H1 (cell line): ENCODE results near the gene PLPP7. TPM values are rescaled to one million over a fixed set of nuclear protein-coding genes. Genes with fewer than 3 reads are reported as not detected.

Experiments
- CTCF ChIA-PET: fragments of 300-600 bp; sonication (Branson Sonifier 250); formaldehyde crosslinking; loops from one replicate; lab custom pipeline; 2021; ENCODE audit not compliant: partially characterized antibody; lab: Charles Lee
- POLR2A ChIA-PET: fragments of 300-600 bp; sonication (Branson Sonifier 250); formaldehyde crosslinking; loops from one replicate; lab custom pipeline; 2021; ENCODE audit warnings: inconsistent platforms; ENCODE audit not compliant: partially characterized antibody; lab: Charles Lee
- DNase-seq, 2 experiments: peaks; one replicate each; pipeline versions ENCODE4 v3.0.0 to v3.0.0-alpha.2; 2010 to 2022; ENCODE audit warnings: low spot score in 2 of 2, low read depth in 1 of 2, mixed read lengths in 1 of 2
- FAIRE-seq: peaks from 2 replicates; lab custom pipeline; 2011; peaks lifted over from hg19 to GRCh38; lab: Jason Lieb, UNC
- H2AFZ ChIP-seq: 2 replicates; pipeline ENCODE4 v1.8.1; 2012; ENCODE audit warnings: low read length, inconsistent platforms
- H2AK5ac ChIP-seq: 2 replicates; pipeline ENCODE4 v1.6.1; 2013; ENCODE audit warnings: low read depth, low read length
- H2BK120ac ChIP-seq: replicated peaks from 2 replicates; pipeline ENCODE3; 2013; ENCODE audit warnings: low read depth, low read length, inconsistent platforms
- H2BK12ac ChIP-seq: 2 replicates; pipeline ENCODE4 v1.6.1; 2013; ENCODE audit warnings: low read depth, low read length
- H2BK15ac ChIP-seq: 2 replicates; pipeline ENCODE4 v1.6.1; 2013; ENCODE audit warnings: low read length
- H2BK20ac ChIP-seq: 2 replicates; pipeline ENCODE4 v1.6.1; 2013; ENCODE audit warnings: low read length
- H2BK5ac ChIP-seq: 2 replicates; pipeline ENCODE4 v1.6.1; 2013; ENCODE audit warnings: low read depth, low read length
- H3K14ac ChIP-seq: 2 replicates; pipeline ENCODE4 v1.6.1; 2013; ENCODE audit warnings: inconsistent platforms; ENCODE audit not compliant: insufficient read length
- H3K18ac ChIP-seq: 2 replicates; pipeline ENCODE4 v1.6.1; 2013; ENCODE audit warnings: low read length; ENCODE audit errors: extremely low read depth
- H3K23ac ChIP-seq: 2 replicates; pipeline ENCODE4 v1.6.1; 2013; ENCODE audit warnings: inconsistent platforms; ENCODE audit not compliant: insufficient read length
- H3K23me2 ChIP-seq: 2 replicates; pipeline ENCODE4 v1.6.1; 2013; ENCODE audit warnings: low read depth, low read length
- H3K27ac ChIP-seq: 2 replicates; pipeline ENCODE4 v1.6.1; 2011; ENCODE audit warnings: low read depth, low read length, inconsistent platforms
- H3K27me3 ChIP-seq, 4 experiments: replicated peaks in 1 of 4; 1 replicate in 1 of 4; 2 replicates in 3 of 4; pipeline versions ENCODE4 v1.6.1 to v1.8.1; 2011 to 2013; ENCODE audit warnings: low read length in 3 of 4, mild to moderate bottlenecking in 3 of 4, inconsistent platforms in 2 of 4, mixed read lengths in 2 of 4, moderate library complexity in 1 of 4; ENCODE audit not compliant: control insufficient read depth in 3 of 4, insufficient read depth in 3 of 4; ENCODE audit errors: extremely low read depth in 1 of 4
- H3K36me3 ChIP-seq, 4 experiments: 2 replicates each; pipeline versions ENCODE4 v1.6.1 to v1.8.1; 2011 to 2013; ENCODE audit warnings: mild to moderate bottlenecking in 4 of 4, low read length in 3 of 4, moderate library complexity in 2 of 4, control low read depth in 1 of 4, inconsistent platforms in 1 of 4; ENCODE audit not compliant: insufficient read depth in 4 of 4, control insufficient read depth in 2 of 4
- H3K4ac ChIP-seq: replicated peaks from 2 replicates; pipeline ENCODE3; 2013; ENCODE audit warnings: low read length, low read depth, mixed read lengths, inconsistent platforms; ENCODE audit not compliant: insufficient read length
- H3K4me1 ChIP-seq, 4 experiments: replicated peaks in 1 of 4; 1 replicate in 1 of 4; 2 replicates in 3 of 4; pipeline versions ENCODE4 v1.6.1 to v1.8.1; 2011 to 2013; ENCODE audit warnings: low read length in 3 of 4, inconsistent platforms in 2 of 4, mixed read lengths in 1 of 4; ENCODE audit not compliant: insufficient read depth in 4 of 4, control insufficient read depth in 3 of 4
- H3K4me2 ChIP-seq, 2 experiments: 2 replicates each; pipeline versions ENCODE4 v1.6.1 to v1.8.1; 2011 to 2013; ENCODE audit warnings: low read depth in 2 of 2, low read length in 2 of 2, control low read depth in 1 of 2, inconsistent platforms in 1 of 2, mild to moderate bottlenecking in 1 of 2; ENCODE audit not compliant: insufficient read depth in 1 of 2
- H3K4me3 ChIP-seq, 4 experiments: fragments of 200-600, 300-600 bp in 1 of 4; sonication (generic), shearing (Covaris generic), sonication (Bioruptor Twin) in 1 of 4; 2 replicates each; pipeline versions ENCODE4 v1.5.1 to v1.8.1; 2011 to 2016; ENCODE audit warnings: low read length in 4 of 4, low read depth in 3 of 4, control low read depth in 2 of 4, inconsistent platforms in 2 of 4, mild to moderate bottlenecking in 2 of 4, mixed read lengths in 1 of 4, moderate library complexity in 1 of 4; ENCODE audit not compliant: insufficient read depth in 2 of 4; ENCODE audit errors: extremely low read depth in 1 of 4
- H3K56ac ChIP-seq: replicated peaks from 2 replicates; pipeline ENCODE3; 2013; ENCODE audit warnings: low read depth, mild to moderate bottlenecking, mixed read lengths, low read length, inconsistent platforms; ENCODE audit not compliant: insufficient read length
- H3K79me1 ChIP-seq: 2 replicates; pipeline ENCODE4 v1.6.1; 2013; ENCODE audit warnings: low read depth, low read length, control low read depth
- H3K79me2 ChIP-seq, 2 experiments: 2 replicates each; pipeline versions ENCODE4 v1.6.1 to v1.8.1; 2012 to 2013; ENCODE audit warnings: low read length in 2 of 2, mild to moderate bottlenecking in 2 of 2, inconsistent platforms in 1 of 2; ENCODE audit not compliant: insufficient read depth in 2 of 2, control insufficient read depth in 1 of 2
- H3K9ac ChIP-seq, 4 experiments: replicated peaks in 1 of 4; 1 replicate in 1 of 4; 2 replicates in 3 of 4; pipeline versions ENCODE4 v1.6.1 to v1.8.1; 2011 to 2013; ENCODE audit warnings: low read depth in 3 of 4, low read length in 3 of 4, control low read depth in 2 of 4, mild to moderate bottlenecking in 2 of 4, moderate library complexity in 2 of 4, inconsistent platforms in 1 of 4; ENCODE audit errors: extremely low read depth in 1 of 4
- H3K9me3 ChIP-seq, 2 experiments: 2 replicates each; pipeline versions ENCODE4 v1.6.1 to v1.8.1; 2012 to 2013; ENCODE audit warnings: mild to moderate bottlenecking in 2 of 2, moderate library complexity in 2 of 2, control low read depth in 1 of 2, inconsistent platforms in 1 of 2, low read depth in 1 of 2, low read length in 1 of 2, mixed read lengths in 1 of 2; ENCODE audit not compliant: insufficient read depth in 2 of 2
- H4K20me1 ChIP-seq, 2 experiments: replicated peaks in 1 of 2; 2 replicates each; pipeline versions ENCODE3 to v1.8.1; 2011 to 2013; ENCODE audit warnings: inconsistent platforms in 2 of 2, low read length in 2 of 2, mild to moderate bottlenecking in 1 of 2; ENCODE audit not compliant: insufficient read depth in 2 of 2, control insufficient read depth in 1 of 2
- H4K5ac ChIP-seq: 2 replicates; pipeline ENCODE4 v1.6.1; 2013; ENCODE audit warnings: low read length, low read depth, mixed read lengths, inconsistent platforms; ENCODE audit not compliant: insufficient read length
- H4K8ac ChIP-seq: 2 replicates; pipeline ENCODE4 v1.8.0; 2013; ENCODE audit warnings: mild to moderate bottlenecking, moderate library complexity, low read length, inconsistent platforms; ENCODE audit not compliant: insufficient read depth; ENCODE audit errors: extremely low read depth
- H4K91ac ChIP-seq: replicated peaks from 2 replicates; pipeline ENCODE3; 2013; ENCODE audit warnings: low read length, mixed read lengths, inconsistent platforms; ENCODE audit not compliant: insufficient read length
- CBX5 ChIP-seq: fragments of 300-800, 300-1000 bp; sonication (generic); IDR thresholded peaks from 2 replicates; pipeline ENCODE4 v1.7.1; 2016; ENCODE audit warnings: antibody characterized with exemption, low read length, low read depth
- EZH2 ChIP-seq: fragments of 200-600 bp; sonication (generic); IDR thresholded peaks from 2 replicates; pipeline ENCODE4 v1.7.1; 2012; ENCODE audit warnings: low read depth, mild to moderate bottlenecking, moderate library complexity, low read length, inconsistent platforms; ENCODE audit not compliant: severe bottlenecking
- HDAC2 ChIP-seq, 2 experiments: fragments of 300-600 bp in 1 of 2; sonication (generic) in 1 of 2; IDR thresholded peaks; 2 replicates each; pipeline ENCODE4 v1.6.1; 2011 to 2012; ENCODE audit warnings: low read depth in 2 of 2, low read length in 2 of 2, mild to moderate bottlenecking in 2 of 2, moderate library complexity in 2 of 2, borderline replicate concordance in 1 of 2, inconsistent platforms in 1 of 2
- KDM1A ChIP-seq: fragments of 200-600, 300-600 bp; sonication (generic); IDR thresholded peaks from 2 replicates; pipeline ENCODE4 v1.7.1; 2016; ENCODE audit warnings: mild to moderate bottlenecking, low read length, borderline replicate concordance
- RAD21 ChIP-seq, 2 experiments: IDR thresholded peaks in 1 of 2; conservative IDR thresholded peaks in 1 of 2; 2 replicates each; pipeline ENCODE4 v1.6.1; 2011; ENCODE audit warnings: low read depth in 2 of 2, low read length in 2 of 2, improper control_type of control experiment in 1 of 2, inconsistent platforms in 1 of 2, mild to moderate bottlenecking in 1 of 2, moderate library complexity in 1 of 2
- RFX5 ChIP-seq: IDR thresholded peaks from 2 replicates; pipeline ENCODE4 v1.6.1; 2011; ENCODE audit warnings: low read depth, low read length, improper control_type of control experiment, borderline replicate concordance
- SP2 ChIP-seq: IDR thresholded peaks from 2 replicates; pipeline ENCODE4 v1.6.1; 2012; ENCODE audit warnings: mild to moderate bottlenecking, low read length, inconsistent platforms
- SP4 ChIP-seq: IDR thresholded peaks from 2 replicates; pipeline ENCODE4 v1.6.1; 2012; ENCODE audit warnings: low read length, inconsistent platforms
- SRF ChIP-seq: IDR thresholded peaks from 2 replicates; pipeline ENCODE4 v1.6.1; 2011; ENCODE audit warnings: mild to moderate bottlenecking, low read depth, low read length, moderate library complexity
- TEAD4 ChIP-seq: IDR thresholded peaks from 2 replicates; pipeline ENCODE4 v1.6.1; 2012; ENCODE audit warnings: low read depth, low read length, inconsistent platforms, mixed read lengths
- WGBS, 2 experiments: shearing (Covaris generic) in 1 of 2; methylation state at CpG; one replicate each; pipeline versions ENCODE4 v1.1.6 to v1.1.7; 2013 to 2015; ENCODE audit warnings: low lambda C conversion rate in 2 of 2, mixed read lengths in 2 of 2, inconsistent platforms in 1 of 2, low coverage in 1 of 2, missing lambda C conversion rate in 1 of 2; ENCODE audit not compliant: insufficient replicate concordance in 2 of 2, insufficient coverage in 1 of 2, insufficient read length in 1 of 2; ENCODE audit errors: extremely low coverage in 1 of 2, missing lambda C conversion rate in 1 of 2; 5-methylcytosine and 5-hydroxymethylcytosine counted together
- polyA plus RNA-seq, 7 experiments: library from polyadenylated mRNA; depleted of rRNA in 3 of 7; stranded (reverse) in 5 of 7; unstranded in 2 of 7; fragments of >200 nt in 5 of 7; fragments of 200-250 nt in 2 of 7; gene quantifications; 1 replicate in 5 of 7; 2 replicates in 1 of 7; 4 replicates in 1 of 7; pipeline versions ENCODE4 v1.2.1 to v1.2.3, GENCODE V29; 2011 to 2013; ENCODE audit warnings: missing spikeins in 2 of 7, mixed read lengths in 2 of 7
- total RNA-seq: library from RNA; stranded (reverse); fragmentation: NEBNext Ultra II Directional; extraction: Animal tissue kit (Norgen Biotek cat#: 25700); gene quantifications from 2 replicates; pipeline ENCODE4 v1.2.1, GENCODE V29; 2021

PLPP7 gene
- total and polyA plus RNA-seq, 2 of the 8 experiments (the other 6 are each of a cell fraction or from before 2014, with no cell fraction given) = 3.4 to 3.9 TPM

GRCh38 chr9:131255676-131256197 lies 33.8 kb upstream of the PLPP7 start:
- peaks cover 0 to 9% (median 1%) of the 10 kb centered on the region in 4 experiments; a peak in 1 of 7 replicates for H3K4me1 ChIP-seq
- CTCF ChIA-PET = interaction anchor here (0.8 to 2.5 kb wide), 5 partner anchors 12 to 94 kb away, joined by 3 to 13 read pairs (median 10); no protein-coding TSS in a partner anchor
- H4K91ac ChIP-seq = peak overlapping the region; percentile 81
- peak overlapping the region; percentile 66; the same call in 1 of the 2 replicates for H2BK5ac ChIP-seq
- H3K14ac ChIP-seq = no peak overlapping the region
- no peak overlapping the region for H3K27ac ChIP-seq
- no peaks in the 10 kb centered on the region for H3K23me2 ChIP-seq
- no peaks in the 10 kb centered on the region for H3K79me2 ChIP-seq
- H3K56ac ChIP-seq = no peak overlapping the region
- FAIRE-seq (no peak), DNase-seq (no peak)
- H2BK12ac ChIP-seq = 0 out of 2 replicates have a peak overlapping the region, but pooled peaks have one; percentile 39
- H4K5ac ChIP-seq = no peak overlapping the region
- no peaks in the 10 kb centered on the region for H3K79me1 ChIP-seq
- H3K27me3 ChIP-seq = no peaks in the 10 kb centered on the region
- 91% methylated on average over 8 of the region's 8 CpGs; no CpG with 5 or more reads in 1 of the 2 experiments for WGBS, 2 experiments
- no peaks in the 10 kb centered on the region for H3K9me3 ChIP-seq
- H2BK15ac ChIP-seq = no peak overlapping the region
- H3K4me2 ChIP-seq = no peak overlapping the region
- H2AFZ ChIP-seq = no peak overlapping the region
- POLR2A ChIA-PET = interaction anchor here (0.7 to 2.1 kb wide), 4 partner anchors 17 to 151 kb away, joined by 3 to 5 read pairs (median 4); no protein-coding TSS in a partner anchor
- H3K4me3 ChIP-seq = no peak overlapping the region
- no peak overlapping the region for H2AK5ac ChIP-seq
- no peak overlapping the region for H3K9ac ChIP-seq
- no peaks in the 10 kb centered on the region for H4K20me1 ChIP-seq
- no peak overlapping the region for H2BK120ac ChIP-seq
- H3K36me3 ChIP-seq = no peaks in the 10 kb centered on the region
- H4K8ac ChIP-seq = peak overlapping the region; percentile 11; the same call in 1 of the 2 replicates
- peak overlapping the region; percentile 60 for H3K18ac ChIP-seq
- H3K4ac ChIP-seq = no peak overlapping the region
- peak overlapping the region; percentile 18; the same call in 1 of the 2 replicates for H2BK20ac ChIP-seq
- no peak overlapping the region for H3K23ac ChIP-seq
- TF ChIP-seq SP4 = no peak
- TF ChIP-seq EZH2 = no peak
- no peak for TF ChIP-seq RAD21 (IDR thresholded peaks at IDR 0.05 in 1 of 2, conservative IDR thresholded peaks at IDR 0.05 in 1 of 2; ENCODE audit: low read depth in 2 of 2, low read length in 2 of 2)
- TF ChIP-seq TEAD4 = no peak
- no peak for TF ChIP-seq SP2
- no peak for TF ChIP-seq SRF
- TF ChIP-seq CBX5 = no peak
- no peak for TF ChIP-seq RFX5
- TF ChIP-seq KDM1A = no peak
- TF ChIP-seq HDAC2 (IDR thresholded peaks at IDR 0.05; ENCODE audit: borderline replicate concordance in 1 of 2, low read depth in 2 of 2, low read length in 2 of 2) = no peak
